H1 (cell line): ENCODE results near the gene LGALS1. TPM values are rescaled to one million over a fixed set of nuclear protein-coding genes. Genes with fewer than 3 reads are reported as not detected.

Source experiments
- ATF2 ChIP-seq: IDR thresholded peaks from 2 replicates; pipeline ENCODE4 v1.6.1; 2012; ENCODE audit warnings: low read length, inconsistent platforms
- CHD7 ChIP-seq: fragments of 300-600 bp; sonication (generic); IDR thresholded peaks from 2 replicates; pipeline ENCODE4 v1.7.1; 2012; ENCODE audit warnings: low read length, moderate library complexity, mild to moderate bottlenecking, inconsistent platforms; ENCODE audit not compliant: insufficient replicate concordance
- JUN ChIP-seq: IDR thresholded peaks from 2 replicates; pipeline ENCODE4 v1.6.1; 2011; ENCODE audit warnings: low read depth, mild to moderate bottlenecking, improper control_type of control experiment, low read length
- NRF1 ChIP-seq: IDR thresholded peaks from 2 replicates; pipeline ENCODE4 v1.6.1; 2011; ENCODE audit warnings: mild to moderate bottlenecking, low read depth, low read length, improper control_type of control experiment
- SIRT6 ChIP-seq: IDR thresholded peaks from one replicate; pipeline ENCODE4 v1.7.1; 2012; ENCODE audit warnings: low read length, inconsistent platforms
- SRF ChIP-seq: IDR thresholded peaks from 2 replicates; pipeline ENCODE4 v1.6.1; 2011; ENCODE audit warnings: mild to moderate bottlenecking, low read depth, low read length, moderate library complexity
- USF2 ChIP-seq: IDR thresholded peaks from 2 replicates; pipeline ENCODE4 v1.6.1; 2011; ENCODE audit warnings: low read length, improper control_type of control experiment
- YY1 ChIP-seq: IDR thresholded peaks from 2 replicates; pipeline ENCODE4 v1.6.1; 2011; ENCODE audit warnings: low read depth, mild to moderate bottlenecking, low read length
- polyA plus RNA-seq, 7 experiments: library from polyadenylated mRNA; depleted of rRNA in 3 of 7; stranded (reverse) in 5 of 7; unstranded in 2 of 7; fragments of >200 nt in 5 of 7; fragments of 200-250 nt in 2 of 7; gene quantifications; 1 replicate in 5 of 7; 2 replicates in 1 of 7; 4 replicates in 1 of 7; pipeline versions ENCODE4 v1.2.1 to v1.2.3, GENCODE V29; 2011 to 2013; ENCODE audit warnings: missing spikeins in 2 of 7, mixed read lengths in 2 of 7
- total RNA-seq: library from RNA; stranded (reverse); fragmentation: NEBNext Ultra II Directional; extraction: Animal tissue kit (Norgen Biotek cat#: 25700); gene quantifications from 2 replicates; pipeline ENCODE4 v1.2.1, GENCODE V29; 2021

The LGALS1 gene
- total and polyA plus RNA-seq, 2 of the 8 experiments (the other 6 are each of a cell fraction or from before 2014, with no cell fraction given): 12.0 to 92.4 TPM

- TF ChIP-seq CHD7 (no peak), USF2 (no peak), ATF2 (no peak), JUN (no peak), SRF (no peak), SIRT6 (no peak), YY1 (no peak), NRF1 (no peak)
These were observed 6.2 kb downstream of the LGALS1 start (continued) for GRCh38 chr22:37681556-37682049.
